Stimulated activated CD4-positive, alpha-beta T cell treated with anti-CD3 and anti-CD28 coated beads, TNF-alpha, amount 100 ng/mL, for 48 hours (primary cell): Measurements from ENCODE around the gene RALGPS1.

Experiments
- DNase-seq, 3 donors: peaks; one replicate each; pipeline ENCODE4 v3.0.0-alpha.2; 2020; ENCODE audit warnings: low read depth in 3 of 3

RALGPS1 gene

DNA sequence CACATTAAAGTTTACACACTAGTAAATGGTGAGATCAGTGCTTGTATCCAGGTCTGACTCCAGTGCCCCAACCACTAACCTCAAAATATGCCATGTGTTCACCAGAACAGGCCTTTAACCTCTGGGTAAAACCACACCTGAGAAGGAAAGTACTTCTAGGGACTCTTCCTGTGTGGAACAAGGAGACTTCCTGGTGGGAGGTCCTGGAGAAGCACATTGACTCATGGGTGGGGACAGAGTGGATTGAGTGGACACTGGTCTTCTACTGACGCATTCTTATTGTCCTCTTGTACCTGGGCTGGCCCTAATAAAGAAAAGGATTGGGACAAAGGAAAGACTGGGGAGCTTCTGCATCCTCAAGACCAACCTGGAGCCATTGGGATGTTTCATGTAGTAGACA lies 164.4 kb downstream of the RALGPS1 start:
- DNase-seq = no peak

DNA sequence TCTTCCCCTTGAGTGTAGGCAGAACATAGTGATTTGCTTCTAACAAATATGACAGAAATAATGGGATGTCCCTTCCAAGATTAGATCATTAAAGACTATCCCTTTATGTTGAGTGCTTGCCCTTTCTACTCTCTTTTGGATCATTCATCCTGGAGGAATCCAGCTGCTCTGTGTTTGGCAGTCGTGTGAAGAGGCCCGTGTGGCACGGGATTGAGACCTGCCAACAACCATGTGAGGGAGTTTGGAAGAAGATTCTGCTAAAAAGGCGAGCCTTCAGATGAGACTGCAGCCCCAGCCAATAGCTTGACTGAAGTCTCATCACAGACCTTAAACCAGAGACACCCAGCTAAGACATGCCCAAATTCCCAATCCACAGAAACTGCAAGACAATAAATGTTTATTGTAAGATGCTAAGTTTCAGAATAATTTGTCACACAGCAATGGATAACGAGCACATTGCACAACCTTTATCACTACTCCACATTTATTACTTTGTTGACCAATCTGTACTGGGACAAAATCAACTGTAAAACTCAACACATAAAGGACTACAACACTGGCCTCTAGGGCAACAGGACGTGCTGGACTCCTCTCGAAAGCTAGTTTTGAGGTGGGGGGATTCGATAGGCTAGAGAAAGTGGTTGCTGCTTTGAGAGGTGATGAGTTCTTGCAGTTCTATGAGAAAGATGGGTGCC lies 165.0 kb downstream of the RALGPS1 start:
- no peak for DNase-seq

DNA sequence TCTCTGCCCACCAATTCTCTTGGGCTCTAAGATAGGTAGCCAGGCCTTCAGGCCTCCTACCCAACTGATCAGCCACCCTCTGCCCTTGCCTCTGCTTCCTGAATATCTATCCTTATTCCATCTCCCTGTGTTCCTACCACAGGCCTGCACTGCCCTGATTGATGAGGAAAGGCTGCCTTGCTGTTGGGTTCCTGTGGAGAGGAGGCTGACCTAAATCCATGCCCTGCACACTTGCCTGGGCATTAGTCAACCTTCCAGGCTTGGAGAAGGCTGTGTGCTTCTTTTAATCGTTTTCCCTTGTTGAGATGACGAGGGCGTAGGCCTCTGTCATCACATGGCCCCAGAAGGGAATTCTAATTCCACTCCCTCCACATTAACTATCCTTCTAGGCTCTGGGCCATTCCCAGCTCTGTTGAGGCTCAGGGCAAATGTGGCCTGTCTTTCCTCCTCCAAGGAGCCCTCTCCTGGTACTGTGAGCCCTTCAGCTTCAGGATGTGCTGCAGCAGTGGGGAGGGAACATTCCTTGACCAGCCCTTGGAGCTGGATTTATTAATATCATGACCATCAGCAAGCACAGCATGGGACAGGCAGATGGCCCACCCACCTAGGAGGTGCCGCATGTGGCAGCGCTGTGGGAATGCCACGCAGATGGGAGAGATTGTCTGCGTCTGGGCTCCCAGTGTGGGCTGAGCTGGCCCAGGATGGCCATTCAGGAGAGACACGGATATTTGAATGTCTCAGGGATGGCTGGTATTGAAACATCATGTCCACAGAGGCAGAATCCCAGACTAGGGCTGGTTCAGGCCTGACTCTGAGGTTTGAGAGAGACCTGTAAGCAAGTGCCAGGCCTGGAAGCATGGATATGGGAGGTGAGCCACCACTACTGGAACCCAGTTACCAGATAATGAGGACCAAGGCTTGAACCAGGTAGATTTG lies 166.9 kb downstream of the RALGPS1 start:
- DNase-seq = no peak

DNA sequence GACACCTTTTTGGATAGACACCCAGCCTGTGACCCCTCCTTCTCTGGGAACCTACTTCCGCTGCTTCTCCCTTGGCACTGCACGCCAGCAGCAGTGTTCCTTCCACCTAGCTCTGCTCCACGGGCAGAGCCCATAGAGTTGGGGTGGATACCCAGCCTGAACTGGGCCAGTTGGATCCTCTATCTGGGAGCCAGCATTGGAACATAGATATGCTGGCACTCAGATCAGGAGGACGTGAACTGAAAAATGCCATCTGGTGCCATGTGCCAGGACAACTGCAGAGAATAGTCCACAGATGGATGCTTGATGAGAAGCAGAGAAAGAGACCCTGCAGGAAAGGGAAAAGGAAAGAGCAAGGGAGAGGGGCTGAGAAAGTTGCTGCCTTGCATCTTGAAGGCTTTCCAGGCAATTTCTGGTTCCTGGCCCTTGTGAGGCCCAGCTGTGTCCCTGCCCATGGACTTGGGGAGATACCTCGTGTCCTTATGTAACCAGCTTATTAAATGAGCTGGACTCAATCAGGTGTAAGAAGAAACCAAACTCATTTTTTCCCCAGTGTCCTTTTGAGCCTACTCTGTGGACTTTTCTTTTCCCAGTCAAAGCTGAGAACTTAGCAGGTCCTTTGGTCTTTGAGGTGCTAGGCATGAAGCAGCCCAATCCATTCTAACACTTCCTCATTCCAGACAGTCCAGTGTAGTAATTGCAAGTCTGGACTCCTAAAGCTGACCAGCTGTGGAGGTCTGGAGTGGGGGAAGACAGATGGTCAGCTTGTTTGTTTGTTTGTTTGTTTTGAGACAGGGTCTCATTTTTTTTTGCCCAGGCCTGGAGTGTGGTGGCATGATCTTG lies 168.8 kb downstream of the RALGPS1 start:
- DNase-seq = no peak

DNA sequence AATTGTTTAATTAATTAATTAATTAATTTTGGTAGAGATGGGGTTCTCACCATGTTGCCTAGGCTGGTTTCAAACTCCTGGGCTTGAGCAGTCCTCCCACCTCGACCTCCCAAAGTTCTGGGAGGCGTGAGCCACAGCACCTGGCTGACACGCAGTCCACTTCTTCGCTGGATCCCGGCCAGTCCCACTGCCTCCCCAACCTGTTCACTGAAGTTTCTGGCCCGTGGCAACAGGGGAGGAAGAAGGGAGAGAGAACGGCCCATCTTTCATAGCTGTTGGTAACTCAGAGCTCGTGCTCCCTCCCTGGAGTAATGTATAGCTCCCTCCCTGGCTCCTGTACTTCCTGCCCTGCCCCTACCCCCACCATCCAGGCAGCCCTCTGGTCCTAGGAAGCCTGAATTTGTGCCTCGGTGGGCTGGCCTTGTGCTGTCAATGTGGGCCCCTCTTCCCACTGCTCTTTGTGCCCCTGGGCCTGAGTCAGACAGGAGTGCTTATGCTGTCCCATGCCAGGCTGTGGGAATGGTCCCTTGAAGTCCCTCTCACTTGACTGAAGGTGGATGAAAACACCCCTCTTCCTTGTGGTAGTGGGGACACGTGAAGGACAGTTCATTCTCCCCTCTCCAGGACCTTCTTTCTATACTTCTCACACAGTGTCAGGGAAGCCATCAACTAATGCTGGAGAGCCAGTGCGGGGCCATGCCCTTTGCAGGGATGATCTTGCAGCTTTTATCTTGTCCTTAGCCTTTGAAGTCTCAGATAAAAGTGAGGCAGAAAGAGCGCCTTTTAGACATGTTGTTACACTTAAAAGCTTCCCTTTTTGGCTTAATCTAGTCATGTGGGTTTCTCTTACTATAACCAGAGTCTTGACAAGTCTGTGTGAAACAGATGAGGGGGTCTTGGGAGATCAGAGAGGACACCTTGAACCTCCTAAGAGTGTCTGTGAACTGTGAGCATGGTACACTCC lies 169.8 kb downstream of the RALGPS1 start:
- DNase-seq = no peak

DNA sequence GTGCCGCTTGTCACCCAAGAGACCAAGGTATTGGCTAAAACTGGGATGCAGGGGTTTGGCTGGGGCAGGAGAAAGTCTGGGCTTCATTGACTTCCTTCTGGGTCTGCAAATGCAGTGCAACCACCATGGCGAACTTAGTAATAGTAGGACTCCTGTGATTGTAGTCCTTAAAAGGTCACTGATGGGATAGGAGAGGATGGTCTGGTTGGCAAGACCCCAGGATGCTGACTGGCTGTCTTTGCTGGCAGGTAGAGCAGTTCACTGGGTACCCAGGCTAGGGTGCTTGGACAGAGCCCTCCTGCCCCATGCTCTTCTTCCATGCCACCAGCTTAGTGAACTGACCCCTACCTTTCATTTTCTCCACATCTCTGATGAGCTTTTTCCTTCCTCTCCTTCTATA lies 170.6 kb downstream of the RALGPS1 start:
- DNase-seq = no peak

DNA sequence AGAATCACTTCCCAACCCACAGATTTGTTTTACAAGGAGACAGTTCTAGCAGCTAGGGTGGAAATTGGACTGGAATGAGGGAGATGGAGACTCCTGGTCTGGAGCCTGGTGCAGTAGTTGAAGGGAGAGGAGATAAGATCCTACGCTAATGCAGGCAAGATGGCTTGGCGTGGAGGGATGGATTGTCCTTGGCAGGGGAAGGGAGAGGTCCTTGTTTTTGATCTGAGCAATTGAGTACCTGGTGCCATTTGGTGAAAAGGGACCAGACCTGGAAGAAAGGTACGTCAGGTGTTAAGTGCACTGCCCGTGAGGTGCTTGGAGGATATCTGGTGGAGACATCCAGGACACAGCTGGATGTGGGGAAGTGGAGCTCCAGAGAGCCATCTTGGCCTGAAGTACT lies 172.2 kb downstream of the RALGPS1 start:
- no peak for DNase-seq

DNA sequence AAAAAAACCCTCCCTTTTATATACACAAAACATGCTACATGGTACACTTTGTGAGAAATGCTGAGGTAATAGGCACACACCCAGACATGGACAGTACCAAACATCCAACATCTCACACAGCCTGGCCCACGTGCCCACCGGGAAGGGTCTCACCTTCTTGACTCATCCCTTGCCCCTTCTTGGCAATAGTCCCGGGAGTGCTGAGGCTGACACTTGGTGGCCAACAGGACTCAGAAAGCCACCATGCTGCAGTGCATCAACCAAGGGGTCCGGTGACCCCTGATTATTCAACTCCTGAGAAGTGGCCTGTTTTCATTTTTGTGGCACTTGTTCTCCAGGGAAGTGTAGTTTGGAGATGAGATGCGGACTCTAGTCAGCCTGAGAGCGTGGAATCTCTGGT lies 172.8 kb downstream of the RALGPS1 start:
- no peak for DNase-seq

DNA sequence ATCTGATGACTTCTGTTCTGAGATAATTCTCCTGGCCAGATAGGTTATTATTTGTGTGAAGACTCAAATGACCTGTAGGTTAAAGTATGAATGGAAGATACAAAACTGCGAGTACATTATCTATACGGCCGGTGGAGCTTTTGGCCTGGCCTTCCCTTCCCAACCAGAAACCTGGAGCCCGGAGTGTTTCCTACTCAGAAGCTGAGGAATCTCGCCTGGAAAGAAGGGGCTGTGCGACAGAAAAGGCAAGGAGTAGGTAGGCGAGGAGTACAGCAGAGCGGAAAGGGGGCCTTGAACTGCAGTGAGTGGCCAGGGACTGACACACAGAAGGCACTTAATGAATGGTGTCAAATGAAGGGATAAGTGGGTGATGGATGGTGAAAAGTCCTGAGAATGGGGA lies 173.3 kb downstream of the RALGPS1 start:
- no peak for DNase-seq

DNA sequence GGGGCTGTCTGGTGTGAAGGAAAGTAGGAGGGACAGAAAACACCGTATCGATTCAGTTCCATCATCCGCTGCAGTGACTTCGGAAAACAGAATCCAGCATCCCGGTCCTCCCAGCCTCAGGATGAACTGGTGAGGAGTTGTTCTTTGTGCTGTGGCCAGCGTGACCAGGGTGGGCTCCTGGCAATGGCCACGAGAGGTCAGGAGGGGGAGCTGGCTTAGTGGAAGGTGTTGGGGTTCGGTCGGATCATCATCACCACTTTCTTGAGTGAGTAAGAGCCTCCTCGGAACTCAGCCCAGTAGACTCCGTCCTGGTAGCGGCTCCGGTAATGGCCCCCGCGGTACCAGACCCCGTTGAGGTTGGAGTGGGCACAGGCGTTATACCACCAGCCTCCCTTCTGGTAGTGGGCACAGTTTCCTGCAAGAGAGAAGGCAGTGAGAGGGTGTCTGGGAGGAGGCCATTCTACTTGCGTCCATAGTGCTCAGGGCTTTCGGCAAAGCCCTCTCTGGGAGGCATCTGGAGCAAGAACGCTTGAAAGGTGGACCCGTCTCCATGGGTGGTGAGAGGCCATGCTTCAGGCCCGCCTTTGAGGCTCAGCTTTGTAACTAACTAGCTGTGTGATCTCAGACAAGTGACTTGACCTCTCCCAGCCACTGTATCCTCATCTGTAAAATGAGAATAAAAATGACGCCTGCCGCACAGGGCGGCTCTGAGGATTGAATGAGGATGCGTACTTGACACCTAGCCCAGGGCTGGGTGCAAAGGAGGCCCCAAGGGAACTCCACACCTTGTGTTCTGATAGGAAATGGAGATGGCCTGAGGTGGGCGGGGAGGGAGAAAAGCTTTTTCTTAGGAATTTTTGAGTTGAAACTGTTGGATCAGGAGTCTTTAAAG lies 174.4 kb downstream of the RALGPS1 start:
- no peak for DNase-seq

DNA sequence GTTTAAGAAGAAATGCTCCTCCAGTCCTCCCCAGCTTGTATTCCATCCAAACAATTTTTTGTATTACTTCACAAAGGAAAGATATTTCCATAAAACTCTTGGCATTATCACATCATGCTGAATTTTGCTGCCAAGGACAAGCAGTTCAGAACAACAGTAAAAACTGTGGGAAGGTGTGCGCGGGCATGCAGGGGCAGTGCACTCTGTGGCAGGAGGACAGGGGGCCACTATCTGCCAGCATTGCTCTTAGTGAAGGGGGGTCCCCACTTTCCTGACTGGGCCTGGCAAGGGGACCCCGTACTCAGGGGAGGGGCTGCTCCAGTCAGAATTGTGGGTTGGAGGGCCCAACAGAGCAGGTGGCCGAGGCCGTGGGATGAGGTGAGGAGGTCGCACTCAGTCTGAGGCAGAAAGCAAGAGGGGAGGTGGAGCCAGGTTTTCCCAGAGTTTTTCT lies 175.1 kb downstream of the RALGPS1 start:
- DNase-seq = no peak

DNA sequence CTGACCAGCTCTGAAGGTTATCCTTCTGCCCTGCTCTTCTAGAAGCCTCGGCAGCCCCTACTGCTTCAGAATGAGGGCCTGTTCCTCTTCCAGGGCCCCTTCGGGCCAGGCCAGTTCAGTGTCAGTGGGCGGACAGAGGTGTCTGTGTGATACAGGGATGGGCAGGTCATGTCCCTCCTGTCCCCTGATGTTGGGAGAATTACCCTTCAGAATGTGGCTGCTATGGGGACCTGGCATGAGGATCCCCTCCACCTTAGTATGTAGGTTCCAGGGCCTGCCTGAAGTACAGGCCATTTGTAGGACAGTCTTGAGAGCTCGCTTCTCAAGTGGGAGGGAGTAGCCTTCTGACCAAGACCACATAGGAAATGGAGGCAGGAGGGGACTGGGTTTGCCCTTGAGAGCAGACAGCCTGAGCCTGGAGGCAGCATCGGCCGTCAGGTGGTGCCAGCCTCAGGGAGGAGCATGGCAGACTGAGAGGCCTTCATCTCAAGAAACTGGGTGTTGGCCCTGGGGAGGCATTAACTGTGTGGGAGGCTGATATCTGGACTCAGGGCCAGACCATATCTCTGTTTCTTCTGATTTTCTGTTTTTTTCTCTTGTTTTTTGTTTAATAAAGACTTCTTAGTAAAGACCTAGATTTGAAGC lies 175.9 kb downstream of the RALGPS1 start:
- no peak for DNase-seq

DNA sequence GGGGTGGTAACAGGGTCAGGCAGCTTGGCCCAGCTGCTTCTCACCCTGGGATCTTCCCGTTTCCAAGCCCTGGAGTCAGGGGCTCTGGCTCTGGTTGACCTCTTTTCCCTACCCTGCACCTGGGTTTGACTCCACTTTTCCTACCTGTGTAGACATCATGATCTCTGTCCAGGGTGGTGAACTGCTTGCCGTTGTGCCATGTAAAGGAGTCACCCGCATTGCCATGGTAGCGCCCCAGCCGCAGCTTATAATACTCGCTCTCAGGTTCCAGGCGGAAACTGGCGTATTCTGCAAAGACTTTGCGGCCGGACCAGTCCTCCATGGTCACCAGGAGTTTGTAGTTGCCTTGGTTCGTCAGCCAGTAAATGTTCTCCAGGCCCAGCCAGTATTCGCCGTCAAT lies 176.9 kb downstream of the RALGPS1 start:
- no peak for DNase-seq

DNA sequence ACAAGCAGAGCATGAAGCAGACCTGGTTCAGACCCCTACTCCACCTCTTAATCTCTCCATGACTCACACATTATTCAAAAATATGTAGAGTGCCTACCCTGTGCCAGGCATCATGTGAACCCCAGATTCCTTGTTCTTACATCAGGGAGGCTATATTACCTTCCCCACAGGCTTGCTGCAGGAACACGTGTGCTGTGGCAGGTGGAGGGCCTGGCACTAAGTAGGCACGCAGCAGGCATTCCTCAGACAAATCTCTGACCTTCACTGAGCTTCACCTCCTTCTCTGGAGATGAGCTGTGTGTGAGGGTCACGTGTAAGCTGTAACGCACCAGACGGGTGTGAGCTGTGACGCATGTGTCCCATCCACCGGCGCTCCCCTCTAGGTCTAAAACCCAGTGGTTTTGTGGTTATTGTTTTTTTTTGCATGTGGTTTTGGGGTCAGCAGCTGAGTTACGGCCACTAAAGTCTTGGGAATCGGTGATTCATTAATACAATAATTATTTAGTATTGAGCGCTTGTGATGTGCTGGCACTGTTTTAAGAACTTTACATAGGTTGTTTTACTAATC lies 177.5 kb downstream of the RALGPS1 start:
- no peak for DNase-seq

DNA sequence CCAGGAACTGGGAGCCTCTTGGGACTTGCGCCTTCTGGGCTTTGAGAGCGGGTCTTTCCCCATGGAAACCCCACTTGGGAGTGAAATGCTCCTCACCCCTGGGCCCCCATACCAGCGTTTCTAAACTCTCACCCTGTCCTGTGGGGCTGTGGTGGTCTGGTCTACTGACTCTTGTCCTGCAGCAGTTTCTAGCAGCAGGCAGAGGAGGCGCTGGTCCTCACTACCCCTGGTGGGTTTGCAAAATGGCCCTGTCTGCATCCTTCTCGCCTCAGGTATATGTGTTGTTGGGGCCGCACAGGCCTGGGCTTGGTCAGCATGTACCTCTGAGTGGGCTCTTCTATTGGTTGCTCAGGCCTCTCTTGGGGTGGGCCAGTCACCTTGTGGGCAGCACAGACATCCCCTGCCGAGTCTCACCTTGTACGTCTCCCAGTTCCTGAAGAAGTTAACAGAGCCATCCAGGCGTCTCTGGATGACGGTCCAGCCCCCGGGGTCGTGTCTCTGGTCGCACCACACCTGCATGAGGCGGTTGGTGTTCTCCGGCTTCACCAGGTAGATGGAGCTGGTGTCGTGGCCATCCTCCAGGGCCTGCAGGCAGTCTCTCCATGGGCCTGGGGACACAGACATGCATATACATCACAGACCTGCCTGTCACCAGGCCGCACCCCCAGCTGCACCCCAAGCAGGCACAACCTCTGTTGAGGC lies 178.9 kb downstream of the RALGPS1 start:
- DNase-seq = no peak

DNA sequence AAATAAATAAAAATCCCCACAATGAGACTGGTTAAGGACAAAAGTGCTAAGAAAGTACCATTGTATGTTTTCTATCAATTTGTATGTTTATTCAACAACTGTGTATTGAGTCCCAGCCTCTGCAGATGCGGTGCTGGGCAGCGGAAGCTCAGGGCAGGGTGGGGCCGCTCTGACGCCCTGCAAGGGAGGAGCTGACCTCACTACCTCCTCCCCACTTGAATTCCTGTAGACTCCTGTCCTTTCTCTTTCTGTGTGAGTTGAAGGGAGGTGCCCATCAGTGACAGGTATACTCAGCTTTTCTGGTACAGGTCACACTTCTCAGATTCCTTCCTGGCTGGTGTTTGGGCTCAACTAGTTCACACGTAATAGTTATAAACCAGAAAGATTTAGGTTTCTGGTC lies 180.8 kb downstream of the RALGPS1 start:
- no peak for DNase-seq

DNA sequence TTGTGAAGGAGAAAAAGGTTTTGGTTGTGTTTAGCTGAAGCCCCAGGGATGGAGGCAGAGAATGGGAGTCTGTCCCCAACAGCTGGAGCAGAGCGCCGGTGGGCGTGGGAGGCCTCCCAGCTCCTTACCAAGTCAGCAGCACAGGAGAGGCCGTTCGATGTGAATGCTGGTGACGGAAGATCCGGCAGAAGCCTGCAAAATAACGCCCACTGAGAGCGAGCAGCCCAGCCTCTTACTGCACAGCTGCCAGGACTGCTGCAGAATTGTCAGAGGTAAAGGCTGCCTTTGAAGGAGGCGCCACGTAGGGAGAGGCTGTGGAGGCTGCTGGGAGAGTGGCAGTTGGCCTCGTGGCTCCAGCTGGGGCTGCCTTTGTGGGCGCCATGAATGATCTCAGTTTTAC lies 181.6 kb downstream of the RALGPS1 start:
- no peak for DNase-seq

DNA sequence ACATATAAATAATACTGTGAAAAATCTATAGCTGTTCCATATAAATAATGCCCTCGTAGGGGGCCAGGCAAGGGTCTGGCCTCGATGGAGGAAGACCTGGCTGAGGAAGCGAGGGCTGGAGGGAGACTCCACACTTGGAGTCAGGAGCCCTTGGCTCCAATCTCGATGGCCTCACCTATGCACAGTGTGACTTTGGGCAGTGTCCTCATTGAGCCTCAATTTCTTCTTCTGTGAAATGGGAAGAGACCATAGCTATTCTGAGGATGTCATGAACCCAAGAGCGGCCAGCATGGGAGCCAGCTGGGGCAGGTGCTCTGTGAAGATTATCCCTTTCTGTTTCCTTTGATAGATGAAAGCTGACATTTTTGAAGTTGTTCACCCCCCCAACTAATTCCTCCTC lies 183.1 kb downstream of the RALGPS1 start:
- DNase-seq = no peak
